HepG2 (cell line): Measurements from ENCODE around the gene ABCC1. TPM values are rescaled to one million over a fixed set of nuclear protein-coding genes. Genes with fewer than 3 reads are reported as not detected.

Experiments
- AGO2 ChIP-seq: fragments of 200-400 bp; formaldehyde crosslinking; optimal IDR thresholded peaks from 2 replicates; pipeline ENCODE3; 2017; ENCODE audit warnings: mild to moderate bottlenecking, low read depth, low read length, moderate library complexity
- GATAD2A ChIP-seq: IDR thresholded peaks from 2 replicates; pipeline ENCODE4 v1.6.1; 2016
- HNRNPK ChIP-seq: fragments of 200-400 bp; formaldehyde crosslinking; IDR thresholded peaks from 2 replicates; pipeline ENCODE4 v1.6.1; 2018; ENCODE audit warnings: low read length, low read depth, moderate library complexity, mild to moderate bottlenecking; ENCODE audit not compliant: poor library complexity, severe bottlenecking
- SMAD3 ChIP-seq: sonication (generic); formaldehyde crosslinking; IDR thresholded peaks from 2 replicates; pipeline ENCODE4 v1.4.0; 2020; ENCODE audit warnings: missing genetic modification reagents
- SRSF9 ChIP-seq: fragments of 200-400 bp; formaldehyde crosslinking; IDR thresholded peaks from 2 replicates; pipeline ENCODE4 v1.6.1; 2018; ENCODE audit warnings: borderline replicate concordance, mild to moderate bottlenecking, low read depth, low read length; ENCODE audit not compliant: insufficient read depth, poor library complexity, severe bottlenecking
- SSRP1 ChIP-seq: IDR thresholded peaks from 2 replicates; pipeline ENCODE4 v1.6.1; 2016; ENCODE audit warnings: control low read depth
- TAF15 ChIP-seq: fragments of 200-400 bp; formaldehyde crosslinking; IDR thresholded peaks from one replicate; pipeline ENCODE4 v1.6.1; 2018; ENCODE audit warnings: mild to moderate bottlenecking, low read depth, low read length; ENCODE audit not compliant: poor library complexity, severe bottlenecking
- ZKSCAN8 ChIP-seq: IDR thresholded peaks from 2 replicates; pipeline ENCODE4 v1.6.1; 2016; ENCODE audit warnings: borderline replicate concordance, missing genetic modification reagents, missing compliant biosample characterization
- ZNF3 ChIP-seq: IDR thresholded peaks from 2 replicates; pipeline ENCODE4 v1.7.0; 2017; ENCODE audit warnings: inconsistent platforms
- ZNF343 ChIP-seq: sonication (generic); formaldehyde crosslinking; IDR thresholded peaks from 2 replicates; pipeline ENCODE4 v1.4.0; 2020; ENCODE audit warnings: mild to moderate bottlenecking, missing genetic modification reagents
- ZNF563 ChIP-seq: sonication (generic); formaldehyde crosslinking; IDR thresholded peaks from 2 replicates; pipeline ENCODE4 v1.8.0; 2022; ENCODE audit warnings: mild to moderate bottlenecking, moderate library complexity, missing genetic modification reagents
- ZNF605 ChIP-seq: sonication (generic); formaldehyde crosslinking; IDR thresholded peaks from 2 replicates; pipeline ENCODE4 v1.8.0; 2022; ENCODE audit warnings: mild to moderate bottlenecking, missing genetic modification reagents
- polyA plus RNA-seq, 8 experiments: library from polyadenylated mRNA; depleted of rRNA in 3 of 8; stranded (reverse) in 7 of 8; unstranded in 1 of 8; fragments of >200 nt; fragmentation: Illumina TruSeq in 4 of 8; extraction: Trizol in 4 of 8; gene quantifications; 2 replicates each; pipeline versions ENCODE4 v1.2.1 to v1.2.3, GENCODE V29; 2011 to 2016; ENCODE audit warnings: low read depth in 4 of 8, missing spikeins in 1 of 8, mixed read lengths in 1 of 8; ENCODE audit not compliant: insufficient read depth in 1 of 8
- total RNA-seq, 5 experiments: library from RNA; depleted of rRNA; stranded (reverse); fragments of >200 nt; fragmentation: Illumina TruSeq; extraction: Trizol; gene quantifications; 2 replicates each; pipeline ENCODE4 v1.2.3, GENCODE V29; 2016; ENCODE audit warnings: low read depth in 1 of 5
- TF ChIP-seq, protein P1 (sequence below): IDR thresholded peaks from 2 replicates; pipeline ENCODE4 v1.6.1; 2016; ENCODE audit warnings: missing biosample characterization, missing genetic modification reagents, low read depth
- TF ChIP-seq, protein P2 (sequence below): sonication (generic); formaldehyde crosslinking; IDR thresholded peaks from 2 replicates; pipeline ENCODE4 v1.5.0; 2020; ENCODE audit warnings: missing genetic modification reagents, mild to moderate bottlenecking, borderline replicate concordance
- TF ChIP-seq, protein P3 (sequence below): sonication (generic); formaldehyde crosslinking; IDR thresholded peaks from 2 replicates; pipeline ENCODE4 v1.5.0; 2020; ENCODE audit warnings: missing genetic modification reagents, mild to moderate bottlenecking, borderline replicate concordance
- TF ChIP-seq, protein P4 (sequence below): sonication (generic); formaldehyde crosslinking; IDR thresholded peaks from 2 replicates; pipeline ENCODE4 v1.5.1; 2020; ENCODE audit warnings: missing genetic modification reagents, mild to moderate bottlenecking, borderline replicate concordance
- TF ChIP-seq, protein P5 (sequence below): sonication (generic); formaldehyde crosslinking; IDR thresholded peaks from 2 replicates; pipeline ENCODE4 v1.8.0; 2022; ENCODE audit warnings: missing genetic modification reagents, low read depth, mild to moderate bottlenecking, borderline replicate concordance

ABCC1 gene
- total and polyA plus RNA-seq, 2 of the 13 experiments (the other 11 are each of a cell fraction or from before 2014, with no cell fraction given) = 13.0 to 30.6 TPM

DNA sequence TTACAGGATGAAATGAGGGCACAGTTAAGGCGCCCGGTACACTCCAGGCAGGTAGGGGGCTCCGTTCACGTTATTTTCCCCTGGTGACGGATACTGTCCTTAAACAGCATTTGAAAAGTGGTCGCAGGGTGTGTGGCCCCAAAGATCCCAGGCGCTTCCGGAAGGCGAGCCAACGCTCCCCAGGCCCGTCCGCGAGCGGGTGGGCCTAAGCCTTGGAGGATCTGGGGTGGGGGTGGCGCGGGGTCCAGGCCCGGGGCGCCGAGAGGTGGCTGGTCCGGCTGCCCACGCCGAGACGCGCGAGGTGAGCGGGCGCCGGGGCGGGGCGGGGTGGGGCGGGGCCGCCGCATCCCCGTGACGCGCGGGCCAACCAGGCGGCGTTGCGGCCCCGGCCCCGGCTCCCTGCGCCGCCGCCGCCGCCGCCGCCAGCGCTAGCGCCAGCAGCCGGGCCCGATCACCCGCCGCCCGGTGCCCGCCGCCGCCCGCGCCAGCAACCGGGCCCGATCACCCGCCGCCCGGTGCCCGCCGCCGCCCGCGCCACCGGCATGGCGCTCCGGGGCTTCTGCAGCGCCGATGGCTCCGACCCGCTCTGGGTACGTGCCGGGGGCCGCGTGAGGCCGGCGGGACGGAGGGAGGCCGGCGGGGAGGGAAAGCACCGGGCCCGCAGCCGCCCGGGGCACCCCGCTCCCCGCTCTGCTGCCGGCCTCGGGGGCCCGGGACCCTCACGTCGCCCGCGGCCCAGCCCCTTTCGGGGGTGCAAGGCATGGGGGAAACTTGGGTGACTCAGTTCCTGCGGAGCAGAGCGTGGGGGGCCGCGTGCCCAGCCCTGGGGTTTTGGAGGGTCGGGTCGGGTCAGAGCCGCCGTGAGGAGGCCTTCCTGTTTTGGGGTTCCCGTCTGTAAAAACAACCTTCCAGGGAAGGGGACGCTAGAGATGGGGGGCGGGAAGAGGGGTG lies at the start of gene ABCC1 (continued):
- TF ChIP-seq, protein P1, sequence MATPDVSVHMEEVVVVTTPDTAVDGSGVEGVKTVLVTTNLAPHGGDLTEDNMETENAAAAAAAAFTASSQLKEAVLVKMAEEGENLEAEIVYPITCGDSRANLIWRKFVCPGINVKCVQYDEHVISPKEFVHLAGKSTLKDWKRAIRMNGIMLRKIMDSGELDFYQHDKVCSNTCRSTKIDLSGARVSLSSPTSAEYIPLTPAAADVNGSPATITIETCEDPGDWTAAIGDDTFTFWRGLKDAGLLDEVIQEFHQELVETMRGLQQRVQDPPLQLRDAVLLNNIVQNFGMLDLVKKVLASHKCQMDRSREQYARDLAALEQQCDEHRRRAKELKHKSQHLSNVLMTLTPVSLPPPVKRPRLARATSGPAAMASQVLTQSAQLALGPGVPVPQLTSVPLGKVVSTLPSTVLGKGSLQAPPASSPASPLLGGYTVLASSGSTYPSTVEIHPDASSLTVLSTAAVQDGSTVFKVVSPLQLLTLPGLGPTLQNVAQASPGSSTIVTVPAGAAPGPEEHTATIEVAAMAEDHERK = no peak
- TF ChIP-seq, protein P2, sequence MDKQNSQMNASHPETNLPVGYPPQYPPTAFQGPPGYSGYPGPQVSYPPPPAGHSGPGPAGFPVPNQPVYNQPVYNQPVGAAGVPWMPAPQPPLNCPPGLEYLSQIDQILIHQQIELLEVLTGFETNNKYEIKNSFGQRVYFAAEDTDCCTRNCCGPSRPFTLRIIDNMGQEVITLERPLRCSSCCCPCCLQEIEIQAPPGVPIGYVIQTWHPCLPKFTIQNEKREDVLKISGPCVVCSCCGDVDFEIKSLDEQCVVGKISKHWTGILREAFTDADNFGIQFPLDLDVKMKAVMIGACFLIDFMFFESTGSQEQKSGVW (CRISPR knock-in tag) = no peak
- TF ChIP-seq ZKSCAN8 (CRISPR knock-in tag) = no peak
- TF ChIP-seq SMAD3 (CRISPR knock-in tag) = no peak
- TF ChIP-seq AGO2 = peak; percentile 57
- TF ChIP-seq SSRP1 (CRISPR knock-in tag) = no peak
- no peak for TF ChIP-seq TAF15
- TF ChIP-seq, protein P3, sequence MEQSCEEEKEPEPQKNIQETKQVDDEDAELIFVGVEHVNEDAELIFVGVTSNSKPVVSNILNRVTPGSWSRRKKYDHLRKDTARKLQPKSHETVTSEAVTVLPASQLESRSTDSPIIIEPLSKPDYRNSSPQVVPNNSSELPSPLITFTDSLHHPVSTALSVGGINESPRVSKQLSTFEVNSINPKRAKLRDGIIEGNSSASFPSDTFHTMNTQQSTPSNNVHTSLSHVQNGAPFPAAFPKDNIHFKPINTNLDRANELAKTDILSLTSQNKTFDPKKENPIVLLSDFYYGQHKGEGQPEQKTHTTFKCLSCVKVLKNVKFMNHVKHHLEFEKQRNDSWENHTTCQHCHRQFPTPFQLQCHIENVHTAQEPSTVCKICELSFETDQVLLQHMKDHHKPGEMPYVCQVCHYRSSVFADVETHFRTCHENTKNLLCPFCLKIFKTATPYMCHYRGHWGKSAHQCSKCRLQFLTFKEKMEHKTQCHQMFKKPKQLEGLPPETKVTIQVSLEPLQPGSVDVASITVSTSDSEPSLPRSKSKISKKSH (CRISPR knock-in tag) = no peak
- no peak for TF ChIP-seq GATAD2A (CRISPR knock-in tag)
- TF ChIP-seq ZNF3 (CRISPR knock-in tag) = no peak
- TF ChIP-seq ZNF343 (CRISPR knock-in tag) = no peak
- no peak for TF ChIP-seq SRSF9
- TF ChIP-seq HNRNPK = peak; percentile 45
- TF ChIP-seq ZNF605 = 0 out of 2 replicates have a peak, but pooled peaks have one; percentile 1
- TF ChIP-seq, protein P4, sequence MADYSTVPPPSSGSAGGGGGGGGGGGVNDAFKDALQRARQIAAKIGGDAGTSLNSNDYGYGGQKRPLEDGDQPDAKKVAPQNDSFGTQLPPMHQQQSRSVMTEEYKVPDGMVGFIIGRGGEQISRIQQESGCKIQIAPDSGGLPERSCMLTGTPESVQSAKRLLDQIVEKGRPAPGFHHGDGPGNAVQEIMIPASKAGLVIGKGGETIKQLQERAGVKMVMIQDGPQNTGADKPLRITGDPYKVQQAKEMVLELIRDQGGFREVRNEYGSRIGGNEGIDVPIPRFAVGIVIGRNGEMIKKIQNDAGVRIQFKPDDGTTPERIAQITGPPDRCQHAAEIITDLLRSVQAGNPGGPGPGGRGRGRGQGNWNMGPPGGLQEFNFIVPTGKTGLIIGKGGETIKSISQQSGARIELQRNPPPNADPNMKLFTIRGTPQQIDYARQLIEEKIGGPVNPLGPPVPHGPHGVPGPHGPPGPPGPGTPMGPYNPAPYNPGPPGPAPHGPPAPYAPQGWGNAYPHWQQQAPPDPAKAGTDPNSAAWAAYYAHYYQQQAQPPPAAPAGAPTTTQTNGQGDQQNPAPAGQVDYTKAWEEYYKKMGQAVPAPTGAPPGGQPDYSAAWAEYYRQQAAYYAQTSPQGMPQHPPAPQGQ = no peak
- TF ChIP-seq, protein P5, sequence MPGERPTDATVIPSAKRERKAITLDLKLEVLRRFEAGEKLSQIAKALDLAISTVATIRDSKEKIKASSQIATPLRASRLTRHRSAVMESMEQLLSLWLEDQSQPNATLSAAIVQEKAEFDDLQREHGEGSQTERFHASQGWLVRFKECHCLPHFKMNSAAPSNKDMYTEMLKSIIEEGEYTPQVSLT = no peak
- TF ChIP-seq ZNF563 (CRISPR knock-in tag) = peak; percentile 22; the same call in 1 of the 2 replicates
